Measurements from ENCODE around the gene RHEX.

DNA sequence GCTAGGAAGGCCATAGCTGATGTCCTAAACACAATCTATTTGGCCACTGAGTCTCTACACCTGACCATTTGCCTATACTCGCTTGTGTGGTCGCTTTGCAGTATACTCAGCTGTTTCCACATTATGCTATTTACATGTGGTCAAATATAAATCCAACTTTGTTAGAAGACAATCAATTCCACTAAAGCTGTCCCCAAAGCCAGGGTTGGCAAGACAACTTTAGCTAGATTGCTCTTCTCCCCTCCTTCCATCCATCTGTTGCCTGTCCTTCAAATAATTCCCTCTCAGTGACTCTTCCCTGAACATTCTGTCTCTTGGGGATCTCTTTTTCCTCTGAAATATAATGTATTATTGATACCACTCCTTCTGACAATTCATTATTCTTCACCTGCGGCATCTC is 34.1 kb downstream of the RHEX start:
- TF ChIP-seq, protein P1, sequence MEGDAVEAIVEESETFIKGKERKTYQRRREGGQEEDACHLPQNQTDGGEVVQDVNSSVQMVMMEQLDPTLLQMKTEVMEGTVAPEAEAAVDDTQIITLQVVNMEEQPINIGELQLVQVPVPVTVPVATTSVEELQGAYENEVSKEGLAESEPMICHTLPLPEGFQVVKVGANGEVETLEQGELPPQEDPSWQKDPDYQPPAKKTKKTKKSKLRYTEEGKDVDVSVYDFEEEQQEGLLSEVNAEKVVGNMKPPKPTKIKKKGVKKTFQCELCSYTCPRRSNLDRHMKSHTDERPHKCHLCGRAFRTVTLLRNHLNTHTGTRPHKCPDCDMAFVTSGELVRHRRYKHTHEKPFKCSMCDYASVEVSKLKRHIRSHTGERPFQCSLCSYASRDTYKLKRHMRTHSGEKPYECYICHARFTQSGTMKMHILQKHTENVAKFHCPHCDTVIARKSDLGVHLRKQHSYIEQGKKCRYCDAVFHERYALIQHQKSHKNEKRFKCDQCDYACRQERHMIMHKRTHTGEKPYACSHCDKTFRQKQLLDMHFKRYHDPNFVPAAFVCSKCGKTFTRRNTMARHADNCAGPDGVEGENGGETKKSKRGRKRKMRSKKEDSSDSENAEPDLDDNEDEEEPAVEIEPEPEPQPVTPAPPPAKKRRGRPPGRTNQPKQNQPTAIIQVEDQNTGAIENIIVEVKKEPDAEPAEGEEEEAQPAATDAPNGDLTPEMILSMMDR (conservative IDR thresholded peaks at IDR 0.05 in 1 of 2, IDR thresholded peaks at IDR 0.05 in 1 of 2; ENCODE audit: extremely low read depth in 1 of 2, insufficient read depth in 1 of 2, low read depth in 1 of 2, low read length in 2 of 2) = no peak
- TF ChIP-seq EZH2 (IDR thresholded peaks at IDR 0.05; ENCODE audit: borderline replicate concordance, low read length) = no peak

All from mammary epithelial cell (primary cell).